Naive thymus-derived CD4-positive, alpha-beta T cell (primary cell): ENCODE measurements around the gene MAML2. TPM values are rescaled to one million over a fixed set of nuclear protein-coding genes. Genes with fewer than 3 reads are reported as not detected.

ENCODE experiments used
- ATAC-seq: fragments of 150-1000 bp; cut with Tn5 transposase; 2 replicates; pipeline ENCODE4 v1.10.0; 2021; ENCODE audit warnings: mild to moderate bottlenecking, moderate library complexity
- CTCF ChIA-PET: fragments of 350-600 bp; sonication (Branson Sonifier 250); formaldehyde crosslinking; loops from one replicate; lab custom pipeline; 2021; ENCODE audit warnings: antibody characterized with exemption; lab: Charles Lee
- POLR2A ChIA-PET: fragments of 350-600 bp; sonication (Branson Sonifier 250); formaldehyde crosslinking; loops from one replicate; lab custom pipeline; 2021; ENCODE audit warnings: antibody characterized with exemption, inconsistent platforms; lab: Charles Lee
- DNase-seq, 9 donors: peaks; one replicate each; pipeline versions ENCODE4 v3.0.0 to v3.0.0-alpha.2; 2020 to 2022; ENCODE audit warnings: mixed read lengths in 1 of 9
- H3K27ac ChIP-seq: one replicate; pipeline ENCODE4 v1.7.0; 2013; ENCODE audit warnings: mild to moderate bottlenecking, low read depth, low read length, moderate library complexity
- H3K27me3 ChIP-seq, 2 donors: one replicate each; pipeline ENCODE4 v1.7.0; 2013; ENCODE audit warnings: low read length in 2 of 2, mild to moderate bottlenecking in 2 of 2, moderate library complexity in 2 of 2; ENCODE audit not compliant: control insufficient read depth in 2 of 2, insufficient read depth in 2 of 2
- H3K36me3 ChIP-seq, 3 experiments: 1 replicate in 2 of 3; 2 replicates in 1 of 3; pipeline ENCODE4 v1.7.0; 2013; ENCODE audit warnings: low read length in 3 of 3, mild to moderate bottlenecking in 3 of 3, moderate library complexity in 1 of 3; ENCODE audit not compliant: insufficient read depth in 3 of 3, control insufficient read depth in 2 of 3
- H3K4me1 ChIP-seq, 2 donors: one replicate each; pipeline ENCODE4 v1.7.0; 2013; ENCODE audit warnings: low read length in 2 of 2, mild to moderate bottlenecking in 2 of 2, moderate library complexity in 1 of 2; ENCODE audit not compliant: control insufficient read depth in 2 of 2, insufficient read depth in 2 of 2
- H3K4me3 ChIP-seq: 2 replicates; pipeline ENCODE4 v1.7.0; 2013; ENCODE audit warnings: mild to moderate bottlenecking, low read length
- H3K9me3 ChIP-seq, 3 experiments: 1 replicate in 2 of 3; 2 replicates in 1 of 3; pipeline ENCODE4 v1.7.0; 2013; ENCODE audit warnings: low read length in 3 of 3; ENCODE audit not compliant: control insufficient read depth in 2 of 3
- H3K27ac Mint-ChIP-seq, 9 donors: one replicate each; pipeline ENCODE4 v1.8.0; 2020 to 2022; ENCODE audit warnings: mixed read lengths in 9 of 9, mild to moderate bottlenecking in 8 of 9, moderate library complexity in 5 of 9, inconsistent platforms in 2 of 9
- H3K27me3 Mint-ChIP-seq, 5 donors: one replicate each; pipeline ENCODE4 v1.8.0; 2021 to 2022; ENCODE audit warnings: mixed read lengths in 5 of 5, mild to moderate bottlenecking in 1 of 5
- H3K36me3 Mint-ChIP-seq, 5 donors: one replicate each; pipeline ENCODE4 v1.8.0; 2020 to 2022; ENCODE audit warnings: mixed read lengths in 5 of 5, mild to moderate bottlenecking in 3 of 5, inconsistent platforms in 1 of 5
- H3K4me1 Mint-ChIP-seq, 7 donors: one replicate each; pipeline ENCODE4 v1.8.0; 2020 to 2022; ENCODE audit warnings: mixed read lengths in 7 of 7, mild to moderate bottlenecking in 3 of 7, inconsistent platforms in 1 of 7
- H3K4me3 Mint-ChIP-seq, 10 donors: one replicate each; pipeline ENCODE4 v1.8.0; 2020 to 2022; ENCODE audit warnings: mild to moderate bottlenecking in 10 of 10, mixed read lengths in 10 of 10, moderate library complexity in 6 of 10, inconsistent platforms in 2 of 10
- H3K9me3 Mint-ChIP-seq, 11 donors: one replicate each; pipeline ENCODE4 v1.8.0; 2020 to 2022; ENCODE audit warnings: mixed read lengths in 11 of 11, mild to moderate bottlenecking in 4 of 11, inconsistent platforms in 1 of 11, moderate library complexity in 1 of 11
- intact Hi-C, 2 donors: fragments of 100-400 bp; cut with micrococcal nuclease; formaldehyde crosslinking; loops; one replicate each; pipeline ENCODE4 v1.15.1; 2023
- polyA plus RNA-seq, 2 donors: library from polyadenylated mRNA; unstranded; fragments of 300-500 nt; fragmentation: Illumina TruSeq; gene quantifications; one replicate each; pipeline ENCODE4 v1.2.3, GENCODE V29; 2021
- total RNA-seq, 6 experiments: library from RNA in 5 of 6; stranded (reverse) in 5 of 6; gene quantifications; 1 replicate in 5 of 6; 2 replicates in 1 of 6; pipeline ENCODE4 v1.2.3 and lab custom pipeline; 2021 to 2026

The MAML2 gene
- total and polyA plus RNA-seq, 7 experiments from 2014 or later, result 12.6 to 81.3 (median 52.5) TPM

GRCh38 chr11:96317571-96317970 is 25.4 kb downstream of the MAML2 start:
- DNase-seq, result no peak
- peaks cover 58 to 100% (median 99%) of the 10 kb centered on the region in 7 donors for H3K4me1 Mint-ChIP-seq
- peak; percentile 31 for ATAC-seq
- Histone ChIP-seq H3K4me1 (peaks cover 27 to 83% of the 10 kb centered on the region in 2 donors), H3K9me3 (no peaks in the 10 kb centered on the region), H3K27me3 (no peaks in the 10 kb centered on the region), H3K36me3 (peaks cover 0 to 3% (median 0%) of the 10 kb centered on the region in 3 experiments), H3K27ac (peak overlapping the region; percentile 47), H3K4me3 (no peak overlapping the region)
- H3K9me3 Mint-ChIP-seq, result peaks cover 0 to 5% (median 0%) of the 10 kb centered on the region in 11 donors
- intact Hi-C loops, result no loop called here
- CTCF ChIA-PET, result interaction anchor here (1.2 kb wide), 1 partner anchor 26 kb away, joined by 4 read pairs; the partner anchor contains the start of gene MAML2
- POLR2A ChIA-PET, result interaction anchor here (0.7 to 1.4 kb wide), 6 partner anchors 8 to 394 kb away, joined by 3 to 5 read pairs (median 4); partner anchors contain the start of gene MTMR2
- H3K4me3 Mint-ChIP-seq, result peak overlapping the region in 4 of 10 donors; percentile 6 to 57 (median 10)
- no peaks in the 10 kb centered on the region for H3K27me3 Mint-ChIP-seq
- H3K36me3 Mint-ChIP-seq, result peaks cover 22 to 69% (median 42%) of the 10 kb centered on the region in 5 donors
- peak overlapping the region in 8 of 9 donors; percentile 73 to 95 (median 83) for H3K27ac Mint-ChIP-seq

- no peaks in the 10 kb centered on the region for H3K27me3 Mint-ChIP-seq
- Histone ChIP-seq H3K27ac (no peak overlapping the region), H3K4me1 (peaks cover 27 to 79% of the 10 kb centered on the region in 2 donors), H3K36me3 (peaks cover 0 to 3% (median 0%) of the 10 kb centered on the region in 3 experiments), H3K27me3 (no peaks in the 10 kb centered on the region), H3K9me3 (no peaks in the 10 kb centered on the region), H3K4me3 (no peak overlapping the region)
- H3K27ac Mint-ChIP-seq, result peak overlapping the region in 8 of 9 donors; percentile 74 to 95 (median 85)
- peaks cover 22 to 68% (median 45%) of the 10 kb centered on the region in 5 donors for H3K36me3 Mint-ChIP-seq
- H3K4me3 Mint-ChIP-seq, result peak overlapping the region in 3 of 10 donors; percentile 3 to 57 (median 6)
- POLR2A ChIA-PET, result interaction anchor here (0.6 to 1.4 kb wide), 7 partner anchors 9 to 393 kb away, joined by 3 to 5 read pairs (median 4); partner anchors contain the start of gene MTMR2
- H3K4me1 Mint-ChIP-seq, result peaks cover 60 to 100% (median 99%) of the 10 kb centered on the region in 7 donors
- ATAC-seq (no peak), DNase-seq (no peak)
- intact Hi-C loops, result loop anchor here in 1 of 2 donors (1.0 kb wide), 1 partner anchor 7 kb away; no protein-coding TSS in a partner anchor
- CTCF ChIA-PET, result interaction anchor here (1.2 kb wide), 1 partner anchor 26 kb away, joined by 4 read pairs; the partner anchor contains the start of gene MAML2
- peaks cover 0 to 5% (median 0%) of the 10 kb centered on the region in 11 donors for H3K9me3 Mint-ChIP-seq
Measured at GRCh38 chr11:96316869-96317268, 26.1 kb downstream of the MAML2 start.

DNA sequence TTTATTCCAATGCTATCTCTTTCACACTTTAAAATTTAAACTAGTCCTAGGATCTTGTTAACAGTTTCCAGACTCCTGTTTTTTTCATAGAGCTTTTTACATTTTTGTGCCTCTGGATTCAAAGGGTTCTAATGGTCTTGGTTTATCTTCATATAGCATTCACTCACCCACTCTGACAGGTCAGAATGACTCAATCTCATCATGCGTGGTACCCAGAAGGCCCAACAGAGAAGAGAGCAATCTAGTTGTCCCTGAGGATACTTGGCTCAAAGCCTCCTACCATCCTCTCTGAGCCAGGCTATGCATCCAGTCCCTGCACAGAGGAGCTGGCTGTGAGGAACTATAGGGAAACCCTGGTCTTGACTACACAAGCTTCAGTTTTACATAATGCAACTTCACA is 27.5 kb downstream of the MAML2 start:
- Mint-ChIP-seq H3K4me1 (peaks cover 57 to 100% (median 99%) of the 10 kb centered on the region in 7 donors), H3K27me3 (no peaks in the 10 kb centered on the region), H3K4me3 (peak overlapping the region in 7 of 10 donors; percentile 26 to 64 (median 54)), H3K9me3 (peaks cover 0 to 5% (median 0%) of the 10 kb centered on the region in 11 donors), H3K27ac (peak overlapping the region in 8 of 9 donors; percentile 77 to 95 (median 85)), H3K36me3 (peaks cover 16 to 62% (median 32%) of the 10 kb centered on the region in 5 donors)
- CTCF ChIA-PET, result interaction anchor here (0.7 to 1.0 kb wide), 2 partner anchors 9 to 38 kb away, joined by 3 to 5 read pairs; no protein-coding TSS in a partner anchor
- Histone ChIP-seq H3K4me1 (peaks cover 27 to 74% of the 10 kb centered on the region in 2 donors), H3K27me3 (no peaks in the 10 kb centered on the region), H3K4me3 (no peak overlapping the region), H3K9me3 (no peaks in the 10 kb centered on the region), H3K27ac (peak overlapping the region; percentile 14), H3K36me3 (peaks cover 0 to 3% (median 0%) of the 10 kb centered on the region in 3 experiments)
- ATAC-seq (no peak), DNase-seq (no peak)
- POLR2A ChIA-PET, result interaction anchor here (0.8 to 2.6 kb wide), 5 partner anchors 8 to 24 kb away, joined by 3 to 12 read pairs (median 3); no protein-coding TSS in a partner anchor
- intact Hi-C loops, result no loop called here

- peak overlapping the region; percentile 64 to 95 (median 91) for H3K27ac Mint-ChIP-seq
- no peaks in the 10 kb centered on the region for H3K9me3 ChIP-seq
- POLR2A ChIA-PET, result interaction anchor here (0.6 to 2.6 kb wide), 7 partner anchors 8 to 61 kb away, joined by 3 to 12 read pairs (median 3); no protein-coding TSS in a partner anchor
- H3K9me3 Mint-ChIP-seq, result peaks cover 0 to 5% (median 0%) of the 10 kb centered on the region in 11 donors
- H3K36me3 Mint-ChIP-seq, result peaks cover 15 to 52% (median 30%) of the 10 kb centered on the region in 5 donors
- DNase-seq (peak in 1 of 9 donors; percentile 9), ATAC-seq (peak; percentile 51)
- H3K27me3 Mint-ChIP-seq, result no peaks in the 10 kb centered on the region
- intact Hi-C loops, result no loop called here
- CTCF ChIA-PET, result interaction anchor here (1.6 kb wide), 1 partner anchor 29 kb away, joined by 3 read pairs; no protein-coding TSS in a partner anchor
- peaks cover 53 to 100% (median 98%) of the 10 kb centered on the region in 7 donors for H3K4me1 Mint-ChIP-seq
- peak overlapping the region; percentile 14 to 71 (median 60) for H3K4me3 Mint-ChIP-seq
- H3K4me3 ChIP-seq, result no peak overlapping the region
- H3K4me1 ChIP-seq, result peaks cover 27 to 67% of the 10 kb centered on the region in 2 donors
- peak overlapping the region; percentile 56 for H3K27ac ChIP-seq
- H3K36me3 ChIP-seq, result peaks cover 0 to 3% (median 0%) of the 10 kb centered on the region in 3 experiments
- H3K27me3 ChIP-seq, result no peaks in the 10 kb centered on the region
Measured at GRCh38 chr11:96314326-96315020, 28.5 kb downstream of the MAML2 start.

DNA sequence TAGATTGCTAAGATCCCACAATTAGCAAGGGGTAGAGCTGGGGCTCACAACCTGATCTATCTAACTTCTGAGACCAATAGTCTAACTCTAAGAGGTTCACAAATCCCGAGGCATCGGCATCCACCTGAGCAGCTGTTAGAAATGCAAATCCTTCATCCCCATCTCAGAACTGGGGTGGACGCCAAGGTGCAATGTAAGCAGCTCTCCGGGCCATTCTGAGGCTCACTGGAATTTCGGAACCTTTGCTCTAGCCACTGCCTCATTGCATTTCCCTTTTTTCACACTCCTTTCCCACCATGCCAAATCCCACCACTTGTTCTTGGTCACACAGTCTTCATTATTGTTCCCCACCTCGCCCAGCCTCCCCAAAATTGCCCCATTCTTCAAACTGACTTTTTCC is 29.8 kb downstream of the MAML2 start:
- no peaks in the 10 kb centered on the region for H3K27me3 ChIP-seq
- DNase-seq (no peak), ATAC-seq (no peak)
- ChIA-PET POLR2A (interaction anchor here (1.0 kb wide), 1 partner anchor 64 kb away, joined by 4 read pairs; no protein-coding TSS in a partner anchor), CTCF (no interaction called here)
- H3K36me3 Mint-ChIP-seq, result peaks cover 15 to 46% (median 28%) of the 10 kb centered on the region in 5 donors
- peaks cover 55 to 100% (median 98%) of the 10 kb centered on the region in 7 donors for H3K4me1 Mint-ChIP-seq
- H3K4me3 ChIP-seq, result no peak overlapping the region
- H3K4me1 ChIP-seq, result peaks cover 18 to 53% of the 10 kb centered on the region in 2 donors
- H3K36me3 ChIP-seq, result peaks cover 0 to 3% (median 0%) of the 10 kb centered on the region in 3 experiments
- no peak overlapping the region for H3K27ac ChIP-seq
- peaks cover 0 to 5% (median 0%) of the 10 kb centered on the region in 11 donors for H3K9me3 Mint-ChIP-seq
- no peaks in the 10 kb centered on the region for H3K9me3 ChIP-seq
- H3K27me3 Mint-ChIP-seq, result no peaks in the 10 kb centered on the region
- intact Hi-C loops, result loop anchor here in 1 of 2 donors (2.0 kb wide), 1 partner anchor 30 kb away; the partner anchor contains the start of gene MAML2
- peak overlapping the region in 4 of 10 donors; percentile 7 to 57 (median 26) for H3K4me3 Mint-ChIP-seq
- H3K27ac Mint-ChIP-seq, result peak overlapping the region in 8 of 9 donors; percentile 6 to 95 (median 85)

GRCh38 chr11:96311120-96311568 is 31.9 kb downstream of the MAML2 start:
- ChIA-PET CTCF (interaction anchor here (0.5 to 1.9 kb wide), 8 partner anchors 12 to 476 kb away, joined by 3 to 6 read pairs (median 4); partner anchors contain the start of gene MAML2), POLR2A (interaction anchor here (0.6 to 1.3 kb wide), 6 partner anchors 10 to 175 kb away, joined by 3 to 4 read pairs (median 4); no protein-coding TSS in a partner anchor)
- H3K36me3 Mint-ChIP-seq, result peaks cover 2 to 34% (median 13%) of the 10 kb centered on the region in 5 donors
- DNase-seq, result no peak
- no peaks in the 10 kb centered on the region for H3K27me3 Mint-ChIP-seq
- no peaks in the 10 kb centered on the region for H3K36me3 ChIP-seq
- intact Hi-C loops, result no loop called here
- peaks cover 0 to 5% (median 0%) of the 10 kb centered on the region in 11 donors for H3K9me3 Mint-ChIP-seq
- no peak for ATAC-seq
- H3K27ac ChIP-seq, result peak overlapping the region; percentile 38
- H3K4me3 Mint-ChIP-seq, result peak overlapping the region in 1 of 10 donors; percentile 1
- H3K27ac Mint-ChIP-seq, result peak overlapping the region in 8 of 9 donors; percentile 39 to 95 (median 81)
- no peaks in the 10 kb centered on the region for H3K27me3 ChIP-seq
- H3K9me3 ChIP-seq, result no peaks in the 10 kb centered on the region
- H3K4me1 ChIP-seq, result peaks cover 15 to 50% of the 10 kb centered on the region in 2 donors
- peaks cover 49 to 100% (median 97%) of the 10 kb centered on the region in 7 donors for H3K4me1 Mint-ChIP-seq
- no peak overlapping the region for H3K4me3 ChIP-seq
